ENCODE measurements around the gene CCDC92.

GRCh38 chr12:123941000-123941399 lies 31.6 kb downstream of the CCDC92 start:
- TF ChIP-seq, protein P1, sequence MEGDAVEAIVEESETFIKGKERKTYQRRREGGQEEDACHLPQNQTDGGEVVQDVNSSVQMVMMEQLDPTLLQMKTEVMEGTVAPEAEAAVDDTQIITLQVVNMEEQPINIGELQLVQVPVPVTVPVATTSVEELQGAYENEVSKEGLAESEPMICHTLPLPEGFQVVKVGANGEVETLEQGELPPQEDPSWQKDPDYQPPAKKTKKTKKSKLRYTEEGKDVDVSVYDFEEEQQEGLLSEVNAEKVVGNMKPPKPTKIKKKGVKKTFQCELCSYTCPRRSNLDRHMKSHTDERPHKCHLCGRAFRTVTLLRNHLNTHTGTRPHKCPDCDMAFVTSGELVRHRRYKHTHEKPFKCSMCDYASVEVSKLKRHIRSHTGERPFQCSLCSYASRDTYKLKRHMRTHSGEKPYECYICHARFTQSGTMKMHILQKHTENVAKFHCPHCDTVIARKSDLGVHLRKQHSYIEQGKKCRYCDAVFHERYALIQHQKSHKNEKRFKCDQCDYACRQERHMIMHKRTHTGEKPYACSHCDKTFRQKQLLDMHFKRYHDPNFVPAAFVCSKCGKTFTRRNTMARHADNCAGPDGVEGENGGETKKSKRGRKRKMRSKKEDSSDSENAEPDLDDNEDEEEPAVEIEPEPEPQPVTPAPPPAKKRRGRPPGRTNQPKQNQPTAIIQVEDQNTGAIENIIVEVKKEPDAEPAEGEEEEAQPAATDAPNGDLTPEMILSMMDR (IDR thresholded peaks at IDR 0.05), result no peak
- TF ChIP-seq FOXJ3 (CRISPR knock-in tag; IDR thresholded peaks at IDR 0.05), result no peak
- no peak for TF ChIP-seq EP300 (IDR thresholded peaks at IDR 0.05; ENCODE audit: borderline replicate concordance in 1 of 2, low read depth in 1 of 2, low read length in 1 of 2)
- TF ChIP-seq USF2 (IDR thresholded peaks at IDR 0.05; ENCODE audit: borderline replicate concordance, low read depth, low read length), result no peak
- TF ChIP-seq POLR2AphosphoS5 (IDR thresholded peaks at IDR 0.05; ENCODE audit: low read depth, low read length), result no peak
- TF ChIP-seq RFX5 (IDR thresholded peaks at IDR 0.05; ENCODE audit: low read length), result no peak
- TF ChIP-seq, protein P2, sequence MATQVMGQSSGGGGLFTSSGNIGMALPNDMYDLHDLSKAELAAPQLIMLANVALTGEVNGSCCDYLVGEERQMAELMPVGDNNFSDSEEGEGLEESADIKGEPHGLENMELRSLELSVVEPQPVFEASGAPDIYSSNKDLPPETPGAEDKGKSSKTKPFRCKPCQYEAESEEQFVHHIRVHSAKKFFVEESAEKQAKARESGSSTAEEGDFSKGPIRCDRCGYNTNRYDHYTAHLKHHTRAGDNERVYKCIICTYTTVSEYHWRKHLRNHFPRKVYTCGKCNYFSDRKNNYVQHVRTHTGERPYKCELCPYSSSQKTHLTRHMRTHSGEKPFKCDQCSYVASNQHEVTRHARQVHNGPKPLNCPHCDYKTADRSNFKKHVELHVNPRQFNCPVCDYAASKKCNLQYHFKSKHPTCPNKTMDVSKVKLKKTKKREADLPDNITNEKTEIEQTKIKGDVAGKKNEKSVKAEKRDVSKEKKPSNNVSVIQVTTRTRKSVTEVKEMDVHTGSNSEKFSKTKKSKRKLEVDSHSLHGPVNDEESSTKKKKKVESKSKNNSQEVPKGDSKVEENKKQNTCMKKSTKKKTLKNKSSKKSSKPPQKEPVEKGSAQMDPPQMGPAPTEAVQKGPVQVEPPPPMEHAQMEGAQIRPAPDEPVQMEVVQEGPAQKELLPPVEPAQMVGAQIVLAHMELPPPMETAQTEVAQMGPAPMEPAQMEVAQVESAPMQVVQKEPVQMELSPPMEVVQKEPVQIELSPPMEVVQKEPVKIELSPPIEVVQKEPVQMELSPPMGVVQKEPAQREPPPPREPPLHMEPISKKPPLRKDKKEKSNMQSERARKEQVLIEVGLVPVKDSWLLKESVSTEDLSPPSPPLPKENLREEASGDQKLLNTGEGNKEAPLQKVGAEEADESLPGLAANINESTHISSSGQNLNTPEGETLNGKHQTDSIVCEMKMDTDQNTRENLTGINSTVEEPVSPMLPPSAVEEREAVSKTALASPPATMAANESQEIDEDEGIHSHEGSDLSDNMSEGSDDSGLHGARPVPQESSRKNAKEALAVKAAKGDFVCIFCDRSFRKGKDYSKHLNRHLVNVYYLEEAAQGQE (IDR thresholded peaks at IDR 0.05; ENCODE audit: low read depth, low read length), result no peak
- TF ChIP-seq TAF1 (IDR thresholded peaks at IDR 0.05; ENCODE audit: borderline replicate concordance, low read depth, low read length), result no peak
- TF ChIP-seq RAD21 (IDR thresholded peaks at IDR 0.05; ENCODE audit: low read length), result no peak
- TF ChIP-seq GABPA (IDR thresholded peaks at IDR 0.05; ENCODE audit: low read depth), result no peak
- no peak for TF ChIP-seq ZBTB33 (IDR thresholded peaks at IDR 0.05; ENCODE audit: borderline replicate concordance, low read depth)
- TF ChIP-seq, protein P3, sequence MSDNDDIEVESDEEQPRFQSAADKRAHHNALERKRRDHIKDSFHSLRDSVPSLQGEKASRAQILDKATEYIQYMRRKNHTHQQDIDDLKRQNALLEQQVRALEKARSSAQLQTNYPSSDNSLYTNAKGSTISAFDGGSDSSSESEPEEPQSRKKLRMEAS (IDR thresholded peaks at IDR 0.05; ENCODE audit: low read depth), result no peak
- no peak for TF ChIP-seq NFIC (IDR thresholded peaks at IDR 0.05; ENCODE audit: borderline replicate concordance)
- no peak for TF ChIP-seq RCOR1 (IDR thresholded peaks at IDR 0.05; ENCODE audit: low read length)

Data from SK-N-SH (cell line).